A673 (cell line): ENCODE measurements around the gene KIAA1549. TPM values are rescaled to one million over a fixed set of nuclear protein-coding genes. Genes with fewer than 3 reads are reported as not detected.
"Not testable (repeated sequence)": the region's sequence is repeated elsewhere in the genome, so short reads cannot be mapped to it uniquely, and the experiment has no call there.

ENCODE experiments used
- BruUV-seq: library from RNA; stranded (reverse); fragments of 400-500 nt; replicated peaks from 2 replicates; lab custom pipeline; 2021; lab: Mats Ljungman, UMichigan
- CTCF ChIA-PET: fragments of 300-600 bp; sonication (Branson Sonifier 250); formaldehyde crosslinking; loops from one replicate; lab custom pipeline; 2022; ENCODE audit warnings: antibody characterized with exemption; lab: Charles Lee
- POLR2A ChIA-PET: fragments of 300-600 bp; sonication (Branson Sonifier 250); formaldehyde crosslinking; loops from one replicate; lab custom pipeline; 2022; ENCODE audit warnings: antibody characterized with exemption; ENCODE audit not compliant: low non-redundant PET; lab: Charles Lee
- DNase-seq: peaks from one replicate; pipeline ENCODE4 v3.0.0-alpha.2; 2015; ENCODE audit warnings: low spot score
- H3K27ac ChIP-seq: fragments of 200-600 bp; sonication (generic); 2 replicates; pipeline ENCODE4 v1.5.1; 2016; ENCODE audit warnings: mixed run types, low read depth, mild to moderate bottlenecking, mixed read lengths, antibody characterized with exemption, low read length; ENCODE audit not compliant: poor library complexity, severe bottlenecking
- H3K27me3 ChIP-seq: fragments of 200-600 bp; sonication (generic); replicated peaks from 2 replicates; pipeline ENCODE4 v1.6.1; 2017; ENCODE audit warnings: mixed run types, low read depth, mild to moderate bottlenecking, mixed read lengths, antibody characterized with exemption, low read length; ENCODE audit not compliant: insufficient read depth, poor library complexity
- H3K36me3 ChIP-seq: fragments of 200-600 bp; sonication (generic); 2 replicates; pipeline ENCODE4 v1.6.1; 2016; ENCODE audit warnings: mixed run types, mild to moderate bottlenecking, mixed read lengths, antibody characterized with exemption, low read length; ENCODE audit not compliant: insufficient read depth, poor library complexity, severe bottlenecking
- H3K4me1 ChIP-seq: fragments of 200-600 bp; sonication (generic); 2 replicates; pipeline ENCODE4 v1.6.1; 2017; ENCODE audit warnings: mixed run types, mild to moderate bottlenecking, mixed read lengths, antibody characterized with exemption, low read length; ENCODE audit not compliant: insufficient read depth, poor library complexity, severe bottlenecking
- H3K4me3 ChIP-seq: fragments of 200-600 bp; sonication (generic); 2 replicates; pipeline ENCODE4 v1.5.1; 2016; ENCODE audit warnings: low read depth, mixed run types, mild to moderate bottlenecking, mixed read lengths, low read length; ENCODE audit not compliant: poor library complexity, severe bottlenecking
- H3K9me3 ChIP-seq: fragments of 200-600 bp; sonication (generic); 2 replicates; pipeline ENCODE4 v1.6.1; 2016; ENCODE audit warnings: mixed run types, low read depth, mild to moderate bottlenecking, mixed read lengths, antibody characterized with exemption, low read length; ENCODE audit not compliant: poor library complexity, severe bottlenecking
- CTCF ChIP-seq: fragments of 300-800, 200-600 bp; sonication (generic); conservative IDR thresholded peaks from 2 replicates; pipeline ENCODE4 v1.5.1; 2017; ENCODE audit warnings: low read depth, mild to moderate bottlenecking, antibody characterized with exemption, low read length, moderate library complexity, mixed read lengths
- EZH2 ChIP-seq: fragments of 200-600 bp; sonication (generic); IDR thresholded peaks from 2 replicates; pipeline ENCODE4 v1.6.1; 2017; ENCODE audit warnings: borderline replicate concordance, low read depth, mild to moderate bottlenecking, mixed read lengths, antibody characterized with exemption, low read length; ENCODE audit not compliant: poor library complexity, severe bottlenecking
- intact Hi-C: fragments of 100-400 bp; cut with micrococcal nuclease; formaldehyde crosslinking; loops from one replicate; pipeline ENCODE4 v1.10.0; 2022; ENCODE audit not compliant: unreplicated experiment
- total RNA-seq: library from RNA; stranded (reverse); gene quantifications from 2 replicates; pipeline ENCODE4 v1.2.3, GENCODE V29; 2021

KIAA1549 gene
- total RNA-seq, 1 experiment from 2014 or later: 2.5 TPM

- TF ChIP-seq EZH2 (no peak), CTCF (no peak)
- DNase-seq: no peak
- intact Hi-C loops: no loop called here
- BruUV-seq: no TSS peak
- CTCF ChIA-PET: no interaction called here
- POLR2A ChIA-PET: no interaction called here
- Histone ChIP-seq H3K27ac (no peak overlapping the region), H3K4me1 (no peaks in the 10 kb centered on the region), H3K4me3 (no peak overlapping the region), H3K9me3 (no peaks in the 10 kb centered on the region), H3K27me3 (no peaks in the 10 kb centered on the region), H3K36me3 (no peaks in the 10 kb centered on the region)
These were observed 167.2 kb downstream of the KIAA1549 start for GRCh38 chr7:138813945-138814344.

- H3K36me3 ChIP-seq, H3K4me1 ChIP-seq, H3K27me3 ChIP-seq, CTCF ChIA-PET, H3K4me3 ChIP-seq, H3K9me3 ChIP-seq, BruUV-seq, DNase-seq, H3K27ac ChIP-seq, POLR2A ChIA-PET, intact Hi-C loops: not testable (repeated sequence)
These were observed 169.9 kb downstream of the KIAA1549 start for GRCh38 chr7:138811327-138811726.

GRCh38 chr7:138809346-138809745 is 171.8 kb downstream of the KIAA1549 start:
- TF ChIP-seq EZH2 (no peak), CTCF (no peak)
- Histone ChIP-seq H3K27ac (no peak overlapping the region), H3K4me1 (no peaks in the 10 kb centered on the region), H3K27me3 (peaks cover 14% of the 10 kb centered on the region), H3K4me3 (no peak overlapping the region), H3K36me3 (no peaks in the 10 kb centered on the region), H3K9me3 (no peaks in the 10 kb centered on the region)
- BruUV-seq: no TSS peak
- intact Hi-C loops: no loop called here
- no peak for DNase-seq
- ChIA-PET POLR2A (no interaction called here), CTCF (no interaction called here)

- no peak overlapping the region for H3K27ac ChIP-seq
- DNase-seq: no peak
- no peaks in the 10 kb centered on the region for H3K4me1 ChIP-seq
- TF ChIP-seq CTCF (no peak), EZH2 (no peak)
- H3K9me3 ChIP-seq: no peaks in the 10 kb centered on the region
- CTCF ChIA-PET: no interaction called here
- H3K4me3 ChIP-seq: no peak overlapping the region
- POLR2A ChIA-PET: no interaction called here
- no TSS peak for BruUV-seq
- H3K27me3 ChIP-seq: peaks cover 32% of the 10 kb centered on the region
- intact Hi-C loops: no loop called here
- no peaks in the 10 kb centered on the region for H3K36me3 ChIP-seq
These were observed 176.6 kb downstream of the KIAA1549 start for GRCh38 chr7:138804618-138805017.
